ENCODE measurements around the gene MOBP. TPM values are rescaled to one million over a fixed set of nuclear protein-coding genes. Genes with fewer than 3 reads are reported as not detected.

Gene MOBP
- total and polyA plus RNA-seq, 9 of the 15 experiments (the other 6 are each of a cell fraction or from before 2014, with no cell fraction given), result 0.09 to 0.33 (median 0.11) TPM; not detected in 4

- TF ChIP-seq ZNF318 (IDR thresholded peaks at IDR 0.05; ENCODE audit: borderline replicate concordance in 1 of 2, low read depth in 1 of 2) (no peak), BMI1 (IDR thresholded peaks at IDR 0.05; ENCODE audit: low read length) (no peak), NFYB (IDR thresholded peaks at IDR 0.05; ENCODE audit: extremely low read depth, insufficient read length) (peak; percentile 83), FOS (IDR thresholded peaks at IDR 0.05; ENCODE audit: extremely low read depth, insufficient read length) (peak; percentile 17), PML (IDR thresholded peaks at IDR 0.05; ENCODE audit: low read length) (no peak), GTF3C2 (IDR thresholded peaks at IDR 0.05; ENCODE audit: borderline replicate concordance, extremely low read depth, insufficient read length) (no peak)
These were observed 18.1 kb downstream of the MOBP start (continued) for GRCh38 chr3:39485547-39485946.

Data from K562 (cell line).